DMS 273 treated with DMSO at 0.1 percent for 48 hours (cell line): ENCODE measurements around the gene CHURC1.

Experiments used
- DNase-seq: peaks from one replicate; lab custom pipeline; 2025; lab: John Stamatoyannopoulos, UW

Gene CHURC1

DNA sequence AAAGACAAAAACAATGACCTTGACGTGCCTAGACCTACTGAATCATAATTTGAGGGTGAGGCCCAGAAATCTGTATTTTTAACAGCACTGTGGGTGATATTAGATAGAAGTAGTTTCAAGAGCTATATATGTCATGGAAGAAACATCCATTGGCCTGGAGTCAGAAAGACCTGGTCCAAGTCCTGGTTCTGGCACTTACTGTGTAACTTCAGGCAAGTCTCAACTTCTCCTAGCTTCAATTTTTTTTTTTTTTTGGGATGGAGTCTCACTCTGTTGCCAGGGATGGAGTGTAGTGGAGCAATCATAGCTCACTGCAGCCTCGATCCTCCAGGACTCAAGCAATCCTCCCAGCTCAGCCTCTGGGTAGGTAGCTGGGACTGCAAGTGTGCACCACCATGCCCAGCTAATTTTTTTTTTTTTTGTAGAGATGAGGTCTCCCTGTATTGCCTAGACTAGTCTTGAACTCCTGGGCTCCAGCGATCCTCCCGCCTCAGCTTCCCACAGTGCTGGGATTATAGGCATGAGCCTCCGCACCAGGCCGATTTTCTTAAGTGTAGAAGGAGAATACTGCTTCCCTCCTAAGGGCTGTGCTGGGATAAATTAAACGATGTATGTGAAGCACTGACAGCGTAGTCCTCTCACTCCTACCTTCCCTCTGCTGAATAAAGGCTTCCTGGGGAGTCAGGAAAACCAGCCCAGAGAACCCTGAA, 42.6 kb downstream of the CHURC1 start:
- DNase-seq, result no peak

DNA sequence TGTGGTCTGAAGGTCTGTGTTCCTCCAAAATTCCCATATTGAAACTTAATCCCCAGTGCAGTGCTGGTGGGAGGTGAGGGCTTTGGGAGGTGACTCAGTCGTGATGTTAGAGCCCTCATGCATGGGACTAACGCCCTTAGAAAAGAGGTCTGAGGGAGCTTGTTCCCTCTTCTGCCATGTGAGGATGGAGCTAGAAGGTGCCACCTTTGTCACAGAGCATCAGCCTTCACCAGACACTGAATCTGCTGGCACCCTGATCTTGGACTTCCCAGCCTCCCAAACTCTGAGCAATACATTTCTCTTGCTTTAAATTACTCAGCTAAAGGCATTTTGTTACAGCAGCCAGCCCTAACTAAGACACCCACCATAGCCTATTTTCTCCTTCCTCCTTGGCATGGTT, 43.9 kb downstream of the CHURC1 start:
- DNase-seq, result no peak

DNA sequence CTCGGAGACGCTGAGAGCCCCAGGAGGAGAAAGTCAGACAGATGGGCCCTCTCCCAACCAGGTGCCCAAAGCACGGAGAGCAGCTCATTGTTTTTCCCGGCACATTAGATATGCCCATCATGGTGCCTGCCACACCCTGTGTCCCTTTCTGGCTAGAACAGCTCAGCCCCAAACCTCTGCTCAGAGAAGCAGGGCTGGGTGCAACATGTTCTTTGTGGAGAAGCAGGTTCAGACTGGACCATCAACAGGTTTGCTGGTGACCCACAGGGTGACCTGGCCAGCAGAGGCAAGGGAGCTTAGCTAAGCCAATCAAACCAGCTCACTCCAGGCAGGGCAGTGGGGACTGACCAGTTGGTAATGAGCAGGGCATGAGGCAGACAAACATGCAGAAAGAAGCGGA, 44.5 kb downstream of the CHURC1 start:
- no peak for DNase-seq

DNA sequence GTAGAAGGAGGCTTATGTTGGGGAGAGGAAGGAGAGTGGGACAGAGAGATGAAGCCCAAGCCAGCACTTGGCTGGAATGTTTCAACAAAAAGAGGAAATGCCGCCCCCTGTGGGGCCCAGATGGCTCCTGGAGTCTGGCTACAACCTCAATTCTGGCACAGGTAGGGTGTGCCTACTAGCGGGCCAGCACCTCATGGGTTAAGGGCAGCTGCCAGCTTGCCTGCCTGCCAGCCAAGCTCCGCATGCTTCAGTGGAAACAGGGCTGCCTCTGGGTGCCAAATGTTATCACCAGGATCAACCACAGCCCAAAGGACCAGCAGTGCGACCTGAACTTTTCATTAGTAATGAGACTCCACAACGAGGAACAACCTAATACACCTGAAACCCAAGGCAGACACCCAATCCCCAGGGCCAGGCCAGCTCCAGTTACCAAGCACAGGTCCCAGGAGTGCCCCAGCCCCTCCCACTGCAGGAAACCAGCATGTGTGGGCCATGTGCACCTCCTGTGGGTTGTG, 46.6 kb downstream of the CHURC1 start:
- peak; percentile 47 for DNase-seq

DNA sequence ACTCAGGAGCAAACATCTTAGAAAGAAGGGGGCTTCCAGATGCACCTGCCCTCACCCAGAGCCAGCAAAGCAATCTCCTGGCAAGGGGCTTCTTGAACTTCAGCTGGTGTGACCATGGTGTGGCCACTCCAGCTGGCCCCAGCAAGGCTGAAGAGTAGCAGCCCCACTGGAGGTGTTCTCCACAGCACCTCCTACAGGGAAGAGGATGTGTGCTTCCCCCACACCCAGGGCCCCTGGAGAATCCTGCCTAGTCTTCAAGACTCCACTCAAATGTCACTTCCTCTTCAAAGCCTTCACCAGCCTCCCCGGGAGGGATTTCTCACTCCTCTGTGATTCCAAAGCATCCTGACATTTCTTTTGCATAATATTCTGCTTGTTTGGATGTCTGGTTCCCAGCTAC, 49.4 kb downstream of the CHURC1 start:
- no peak for DNase-seq

GRCh38 chr14:64965356-64966000, 51.2 kb downstream of the CHURC1 start:
- no peak for DNase-seq

- no peak for DNase-seq
Observed at GRCh38 chr14:64966976-64967375, 52.7 kb downstream of the CHURC1 start.

- peak; percentile 26 for DNase-seq
Observed at GRCh38 chr14:64968167-64968566, 53.9 kb downstream of the CHURC1 start.

DNA sequence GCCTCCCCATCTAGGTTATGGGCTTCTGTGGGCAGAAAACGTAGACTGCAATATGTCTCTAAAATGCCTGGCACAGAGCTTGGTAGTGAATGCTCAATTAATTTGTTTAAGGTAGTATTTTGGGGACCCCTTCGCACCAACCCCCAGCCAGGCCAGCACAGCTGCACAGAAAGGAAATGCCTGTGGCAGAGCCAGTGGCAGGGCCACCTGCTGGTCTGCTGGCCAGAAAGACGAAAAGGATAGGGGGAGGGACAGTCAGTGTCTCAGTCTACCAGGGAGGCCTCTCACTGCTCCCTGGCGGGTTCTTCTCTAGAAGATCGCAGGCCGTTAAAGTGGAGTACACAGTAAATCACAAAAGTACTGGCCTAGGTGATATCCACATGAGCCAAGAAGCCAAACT, 54.4 kb downstream of the CHURC1 start:
- DNase-seq, result no peak

DNA sequence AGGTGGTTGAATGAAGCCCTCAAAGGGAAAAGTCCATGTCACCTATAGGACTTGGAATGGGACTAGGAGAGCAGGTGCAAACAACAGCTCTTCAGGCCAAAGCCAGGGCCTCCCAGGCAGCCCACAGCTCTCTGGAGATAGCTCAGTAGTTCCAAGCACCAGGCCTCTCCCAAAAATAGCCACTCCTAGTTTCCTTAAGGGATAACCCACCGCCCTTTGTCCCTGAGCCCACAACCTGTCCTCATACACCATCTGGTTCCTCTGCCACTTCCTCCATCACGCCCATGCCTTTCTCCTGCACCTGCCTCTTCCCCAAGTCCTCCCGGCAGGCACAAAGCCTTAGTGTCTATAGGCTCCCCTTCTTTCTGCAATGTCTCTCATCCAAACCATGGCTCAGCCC, 55.8 kb downstream of the CHURC1 start:
- no peak for DNase-seq

- DNase-seq, result no peak
Observed at GRCh38 chr14:64970776-64971477, 56.7 kb downstream of the CHURC1 start.

DNA sequence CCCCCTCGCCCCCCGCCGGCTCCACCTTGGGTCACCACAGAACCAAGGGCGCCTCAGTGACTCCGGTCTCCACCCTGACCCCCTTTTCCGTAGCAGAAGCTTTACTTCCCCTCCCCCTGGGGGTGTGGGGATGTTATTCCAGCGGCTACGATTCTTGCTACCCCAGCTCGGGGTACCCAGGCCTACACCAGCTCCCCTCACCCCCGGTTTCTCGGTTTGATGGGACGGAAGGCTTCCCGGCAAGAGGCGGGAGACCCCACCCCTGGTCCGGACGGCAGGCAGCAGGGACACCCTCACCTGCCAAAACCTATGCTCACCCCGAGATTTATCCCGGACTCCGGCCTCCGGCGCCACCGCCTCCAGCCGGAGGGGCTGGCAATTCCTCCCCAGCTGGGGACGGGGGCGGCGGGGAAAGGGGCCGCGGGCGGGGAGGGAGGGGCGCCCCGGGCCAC, 57.3 kb downstream of the CHURC1 start:
- DNase-seq, result no peak

GRCh38 chr14:64971943-64972791, 57.9 kb downstream of the CHURC1 start, which contains the start of gene RAB15:
TSS of gene RAB15 (minus strand) at chr14:64972336. CDS start at chr14:64972076, 260 bp downstream.
- DNase-seq, result peak; percentile 6

- no peak for DNase-seq
Observed at GRCh38 chr14:64973026-64973442, 58.8 kb downstream of the CHURC1 start.

DNA sequence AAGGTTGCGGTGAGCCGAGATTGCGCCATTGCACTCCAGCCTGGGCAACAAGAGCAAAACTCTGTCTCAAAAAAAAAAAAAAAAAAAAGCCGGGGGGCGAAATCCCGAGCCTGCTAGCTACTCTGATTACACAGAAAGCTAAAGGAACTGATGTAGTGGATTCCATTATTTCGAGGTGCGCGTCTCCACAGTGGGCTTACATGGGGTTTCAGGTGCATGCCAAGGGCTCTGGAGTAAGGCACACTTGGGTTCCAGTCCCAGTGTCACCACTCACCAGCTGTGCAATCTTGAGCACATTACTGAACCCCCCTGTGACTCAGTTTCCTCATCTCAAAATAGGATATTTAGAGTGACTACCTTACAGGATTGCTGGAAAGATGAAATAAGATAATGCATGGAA, 59.6 kb downstream of the CHURC1 start:
- DNase-seq, result no peak

DNA sequence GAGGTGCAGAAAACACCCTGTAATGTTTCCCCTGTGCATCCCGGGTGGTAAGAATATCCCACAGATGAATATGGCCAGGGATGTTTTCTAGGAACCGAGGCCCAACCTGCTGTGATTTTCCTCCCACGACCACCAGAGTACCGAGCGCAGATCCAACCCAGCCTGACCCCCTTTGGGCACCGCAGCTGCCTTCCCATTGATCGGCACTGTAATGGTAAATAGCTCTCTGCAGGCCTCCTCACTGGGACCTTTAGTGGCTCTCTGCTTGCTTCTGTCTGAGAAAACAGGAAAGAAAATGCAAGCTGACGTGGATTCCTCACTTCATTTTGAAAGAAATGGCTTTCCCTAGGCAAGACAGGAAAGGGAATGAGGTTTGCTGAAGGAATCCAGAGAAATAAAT, 60.3 kb downstream of the CHURC1 start:
- no peak for DNase-seq

DNA sequence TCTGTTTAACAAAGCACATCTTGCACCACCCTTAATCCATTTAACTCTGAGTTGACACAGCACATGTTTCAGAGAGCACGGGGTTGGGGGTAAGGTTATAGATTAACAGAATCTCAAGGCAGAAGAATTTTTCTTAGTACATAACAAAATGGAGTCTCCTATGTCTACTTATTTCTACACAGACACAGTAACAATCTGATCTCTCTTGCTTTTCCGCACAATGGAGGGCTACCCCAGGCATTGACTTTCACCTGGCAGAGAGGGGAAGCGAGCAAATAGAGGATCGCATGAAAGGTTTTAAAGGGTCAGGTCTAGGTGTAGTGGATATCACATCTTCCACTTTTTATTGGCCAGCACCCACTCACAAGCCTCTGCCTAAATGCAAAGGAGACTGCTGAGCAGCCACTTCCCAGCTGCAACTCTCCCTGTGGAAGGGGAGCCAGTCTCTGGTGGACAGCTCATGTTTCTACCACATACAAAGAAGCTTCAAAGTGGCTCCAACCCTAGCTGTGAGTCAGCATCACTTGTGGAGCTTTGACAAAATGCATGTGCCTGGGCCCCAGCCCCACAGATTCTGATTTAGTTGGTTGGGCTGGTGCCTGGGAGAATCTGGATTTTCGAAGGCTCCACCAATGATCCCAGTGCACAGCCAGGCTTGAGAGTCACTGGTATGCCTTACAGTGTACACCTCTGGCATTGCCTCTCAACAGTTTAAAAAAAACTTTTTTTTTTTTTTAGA, 65.2 kb downstream of the CHURC1 start:
- DNase-seq, result no peak

DNA sequence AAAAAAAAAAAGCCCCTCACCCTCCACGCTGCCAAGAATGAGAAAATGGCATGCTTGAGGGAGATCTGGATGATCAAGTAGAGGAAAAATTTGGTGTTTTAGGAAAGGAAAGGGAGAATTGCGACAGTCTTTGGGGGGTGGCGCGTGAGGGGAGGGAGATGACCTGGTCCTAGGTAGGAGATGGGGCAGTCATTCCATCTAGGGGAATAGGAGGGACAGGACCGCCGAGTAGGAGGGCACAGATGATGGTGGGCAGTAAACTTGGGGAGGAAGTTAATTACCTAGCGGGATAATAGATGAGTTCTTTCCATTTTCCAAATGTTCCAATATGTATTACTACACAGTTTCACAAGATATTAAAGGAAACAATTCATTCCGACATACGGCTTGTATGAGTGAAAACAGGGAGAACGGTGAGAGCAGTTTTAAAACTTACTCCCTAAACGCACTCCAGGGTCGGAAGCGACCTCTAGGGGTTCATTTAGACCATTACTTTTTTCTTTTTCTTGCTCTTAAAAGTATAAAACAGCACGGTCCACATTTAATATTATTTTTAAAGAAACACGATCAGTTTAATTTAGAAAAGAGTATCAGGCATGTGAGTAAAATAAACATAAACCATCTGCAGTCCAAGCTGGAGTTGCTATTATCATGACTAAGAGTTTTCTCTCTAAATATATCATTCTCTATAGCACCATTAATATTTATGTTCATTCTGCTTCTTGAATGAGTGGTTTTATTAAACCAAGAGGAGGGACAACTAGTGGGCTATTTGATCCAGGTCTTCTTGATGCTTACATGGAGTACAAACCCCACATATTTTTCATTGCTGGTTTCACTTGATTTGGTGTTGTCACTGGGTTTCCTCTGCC, 69.4 kb downstream of the CHURC1 start:
- peak; percentile 56 for DNase-seq
